Calu3 (cell line): ENCODE measurements around the gene ITGB1. TPM values are rescaled to one million over a fixed set of nuclear protein-coding genes. Genes with fewer than 3 reads are reported as not detected.

Experiments used
- BruUV-seq: library from RNA; stranded (reverse); fragments of 400-500 nt; replicated peaks from 2 replicates; lab custom pipeline; 2021; lab: Mats Ljungman, UMichigan
- CTCF ChIA-PET: fragments of 300-600 bp; sonication (Branson Sonifier 250); formaldehyde crosslinking; loops from one replicate; lab custom pipeline; 2022; ENCODE audit warnings: antibody characterized with exemption; lab: Charles Lee
- DNase-seq: peaks from one replicate; pipeline ENCODE4 v3.0.0; 2022
- H3K27ac Mint-ChIP-seq: one replicate; pipeline ENCODE4 v1.8.0; 2022; ENCODE audit warnings: mixed read lengths; ENCODE audit not compliant: unreplicated experiment
- H3K27me3 Mint-ChIP-seq: one replicate; pipeline ENCODE4 v1.8.0; 2022; ENCODE audit warnings: mixed read lengths; ENCODE audit not compliant: unreplicated experiment
- H3K36me3 Mint-ChIP-seq: one replicate; pipeline ENCODE4 v1.8.0; 2022; ENCODE audit warnings: mild to moderate bottlenecking, moderate library complexity, mixed read lengths; ENCODE audit not compliant: insufficient read depth, unreplicated experiment
- H3K4me1 Mint-ChIP-seq: one replicate; pipeline ENCODE4 v1.8.0; 2022; ENCODE audit warnings: mild to moderate bottlenecking, low read depth, mixed read lengths; ENCODE audit not compliant: unreplicated experiment
- H3K4me3 Mint-ChIP-seq: one replicate; pipeline ENCODE4 v1.8.0; 2022; ENCODE audit warnings: mild to moderate bottlenecking, low read depth, moderate library complexity, mixed read lengths; ENCODE audit not compliant: unreplicated experiment
- H3K9me3 Mint-ChIP-seq: one replicate; pipeline ENCODE4 v1.8.0; 2022; ENCODE audit warnings: low read depth, mixed read lengths; ENCODE audit not compliant: unreplicated experiment
- intact Hi-C: fragments of 100-400 bp; cut with micrococcal nuclease; formaldehyde crosslinking; loops from one replicate; pipeline ENCODE4 v1.10.0; 2022; ENCODE audit not compliant: unreplicated experiment
- total RNA-seq: library from RNA; stranded (reverse); gene quantifications from 2 replicates; pipeline ENCODE4 v1.2.3, GENCODE V29; 2022
- TF ChIP-seq, protein P1 (sequence below): fragments of 200-600 bp; IDR thresholded peaks from one replicate; pipeline ENCODE4 v1.8.0; 2022; ENCODE audit warnings: antibody characterized with exemption; ENCODE audit not compliant: unreplicated experiment

The ITGB1 gene
- total RNA-seq, 1 experiment from 2014 or later = 1,455 TPM

DNA sequence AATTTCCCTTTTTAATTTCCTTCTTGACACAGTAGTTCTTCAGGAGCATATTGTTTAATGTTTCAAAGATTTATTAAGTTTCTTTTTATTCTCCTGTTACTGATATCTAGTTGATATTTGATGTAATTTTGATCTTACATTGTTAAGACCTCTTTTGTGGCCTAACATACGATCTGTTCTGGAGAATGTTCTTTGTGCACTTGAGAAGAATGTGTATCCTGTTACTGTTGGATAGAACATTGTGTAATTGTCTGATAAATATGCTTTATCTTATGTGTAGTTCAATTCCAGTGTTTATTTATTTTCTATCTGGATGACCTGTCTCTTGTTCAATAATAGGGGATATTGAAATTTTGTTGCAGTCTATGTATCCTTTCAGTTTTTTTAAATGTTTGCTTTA lies 106.7 kb downstream of the ITGB1 start:
- no peaks in the 10 kb centered on the region for H3K9me3 Mint-ChIP-seq
- BruUV-seq = no TSS peak

More for the DNA sequence above, 106.7 kb downstream of the ITGB1 start:
- H3K27ac Mint-ChIP-seq = no peak overlapping the region
- no peaks in the 10 kb centered on the region for H3K27me3 Mint-ChIP-seq
- CTCF ChIA-PET = no interaction called here
- intact Hi-C loops = no loop called here
- H3K4me1 Mint-ChIP-seq = no peaks in the 10 kb centered on the region
- DNase-seq = no peak
- H3K4me3 Mint-ChIP-seq = no peak overlapping the region
- H3K36me3 Mint-ChIP-seq = no peaks in the 10 kb centered on the region
- TF ChIP-seq, protein P1, sequence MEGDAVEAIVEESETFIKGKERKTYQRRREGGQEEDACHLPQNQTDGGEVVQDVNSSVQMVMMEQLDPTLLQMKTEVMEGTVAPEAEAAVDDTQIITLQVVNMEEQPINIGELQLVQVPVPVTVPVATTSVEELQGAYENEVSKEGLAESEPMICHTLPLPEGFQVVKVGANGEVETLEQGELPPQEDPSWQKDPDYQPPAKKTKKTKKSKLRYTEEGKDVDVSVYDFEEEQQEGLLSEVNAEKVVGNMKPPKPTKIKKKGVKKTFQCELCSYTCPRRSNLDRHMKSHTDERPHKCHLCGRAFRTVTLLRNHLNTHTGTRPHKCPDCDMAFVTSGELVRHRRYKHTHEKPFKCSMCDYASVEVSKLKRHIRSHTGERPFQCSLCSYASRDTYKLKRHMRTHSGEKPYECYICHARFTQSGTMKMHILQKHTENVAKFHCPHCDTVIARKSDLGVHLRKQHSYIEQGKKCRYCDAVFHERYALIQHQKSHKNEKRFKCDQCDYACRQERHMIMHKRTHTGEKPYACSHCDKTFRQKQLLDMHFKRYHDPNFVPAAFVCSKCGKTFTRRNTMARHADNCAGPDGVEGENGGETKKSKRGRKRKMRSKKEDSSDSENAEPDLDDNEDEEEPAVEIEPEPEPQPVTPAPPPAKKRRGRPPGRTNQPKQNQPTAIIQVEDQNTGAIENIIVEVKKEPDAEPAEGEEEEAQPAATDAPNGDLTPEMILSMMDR = no peak
